Right atrium auricular region (tissue), 2 donors: ENCODE results near the gene FAM193B. TPM values are rescaled to one million over a fixed set of nuclear protein-coding genes. Genes with fewer than 3 reads are reported as not detected.

Source experiments
- DNase-seq: peaks from one replicate; pipeline ENCODE4 v3.0.0-alpha.2; 2019; ENCODE audit warnings: low spot score
- H3K27ac ChIP-seq, 2 donors: fragments of 200-600 bp; sonication (generic); 1 replicate in 1 of 2; 2 replicates in 1 of 2; pipeline ENCODE4 v1.5.1; 2016 to 2019
- H3K27me3 ChIP-seq, 2 donors: fragments of 200-600 bp; sonication (generic); one replicate each; pipeline versions ENCODE4 v1.5.1 to v1.6.0; 2017 to 2019
- H3K36me3 ChIP-seq: fragments of 200-600 bp; sonication (generic); one replicate; pipeline ENCODE4 v1.5.1; 2016
- H3K4me1 ChIP-seq, 2 donors: fragments of 200-600 bp; sonication (generic); one replicate each; pipeline versions ENCODE4 v1.5.1 to v1.6.0; 2017 to 2019
- H3K4me3 ChIP-seq, 2 donors: fragments of 200-600 bp; sonication (generic); 1 replicate in 1 of 2; 2 replicates in 1 of 2; pipeline ENCODE4 v1.5.1; 2017 to 2019; ENCODE audit warnings: mild to moderate bottlenecking in 1 of 2, moderate library complexity in 1 of 2
- H3K9me3 ChIP-seq, 2 donors: fragments of 200-600 bp; sonication (generic); one replicate each; pipeline ENCODE4 v1.5.1; 2019
- total RNA-seq, 2 donors: library from RNA; depleted of rRNA; stranded (reverse); fragments of >200 nt; gene quantifications; one replicate each; pipeline ENCODE4 v1.1.0, GENCODE V29; 2016
- TF ChIP-seq, protein P1 (sequence below), 2 donors: fragments of 200-600 bp; sonication (generic); IDR thresholded peaks; one replicate each; pipeline ENCODE4 v1.5.1; 2019; ENCODE audit warnings: antibody characterized with exemption in 2 of 2

Gene FAM193B
- total RNA-seq, 2 donors from 2014 or later = 9.8 to 20.7 TPM

DNA sequence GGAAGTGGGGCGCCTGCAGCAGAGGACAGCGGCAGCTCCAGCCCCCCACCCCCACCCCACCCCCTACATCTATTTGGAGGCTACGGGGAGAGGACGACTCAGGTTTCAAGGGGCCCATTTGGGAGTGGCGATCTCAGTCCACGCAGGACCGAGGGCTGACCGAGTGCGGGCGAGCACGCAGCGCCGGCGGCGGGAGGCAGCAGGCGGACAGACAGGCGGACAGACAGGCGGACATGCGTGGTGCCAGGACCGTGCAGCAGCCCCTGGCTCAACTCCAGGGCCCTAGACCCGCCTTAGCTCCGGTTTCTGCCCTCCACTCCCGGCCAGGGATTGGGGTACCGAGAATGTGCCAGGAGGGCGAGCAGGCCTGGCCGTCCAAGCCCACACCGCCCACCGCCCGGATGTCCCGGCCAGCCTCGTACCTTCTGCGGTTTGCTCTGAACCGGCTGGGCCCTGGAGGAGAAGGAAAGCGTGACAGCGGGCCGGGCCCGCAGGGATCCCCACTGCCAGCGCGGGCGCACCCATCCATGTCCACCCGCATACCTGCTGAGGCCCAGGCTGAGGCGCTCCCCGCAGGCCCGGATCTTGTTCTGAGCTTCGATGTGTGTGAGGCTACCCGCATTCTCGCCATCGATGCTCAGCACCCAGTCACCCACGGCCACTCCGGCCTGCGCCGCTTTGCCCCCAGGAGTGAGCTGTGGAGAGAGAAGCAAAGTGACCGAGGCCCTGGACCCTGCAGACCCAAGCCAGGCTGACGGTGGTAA, 62.2 kb downstream of the FAM193B start:
- Histone ChIP-seq H3K4me3 (no peak overlapping the region), H3K27ac (peak overlapping the region; percentile 95 to 97), H3K4me1 (peaks cover 0 to 60% of the 10 kb centered on the region in 2 donors), H3K27me3 (no peaks in the 10 kb centered on the region), H3K36me3 (peaks cover 67% of the 10 kb centered on the region), H3K9me3 (no peaks in the 10 kb centered on the region)
- TF ChIP-seq, protein P1, sequence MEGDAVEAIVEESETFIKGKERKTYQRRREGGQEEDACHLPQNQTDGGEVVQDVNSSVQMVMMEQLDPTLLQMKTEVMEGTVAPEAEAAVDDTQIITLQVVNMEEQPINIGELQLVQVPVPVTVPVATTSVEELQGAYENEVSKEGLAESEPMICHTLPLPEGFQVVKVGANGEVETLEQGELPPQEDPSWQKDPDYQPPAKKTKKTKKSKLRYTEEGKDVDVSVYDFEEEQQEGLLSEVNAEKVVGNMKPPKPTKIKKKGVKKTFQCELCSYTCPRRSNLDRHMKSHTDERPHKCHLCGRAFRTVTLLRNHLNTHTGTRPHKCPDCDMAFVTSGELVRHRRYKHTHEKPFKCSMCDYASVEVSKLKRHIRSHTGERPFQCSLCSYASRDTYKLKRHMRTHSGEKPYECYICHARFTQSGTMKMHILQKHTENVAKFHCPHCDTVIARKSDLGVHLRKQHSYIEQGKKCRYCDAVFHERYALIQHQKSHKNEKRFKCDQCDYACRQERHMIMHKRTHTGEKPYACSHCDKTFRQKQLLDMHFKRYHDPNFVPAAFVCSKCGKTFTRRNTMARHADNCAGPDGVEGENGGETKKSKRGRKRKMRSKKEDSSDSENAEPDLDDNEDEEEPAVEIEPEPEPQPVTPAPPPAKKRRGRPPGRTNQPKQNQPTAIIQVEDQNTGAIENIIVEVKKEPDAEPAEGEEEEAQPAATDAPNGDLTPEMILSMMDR (IDR thresholded peaks at IDR 0.05) = no peak
- DNase-seq = no peak

DNA sequence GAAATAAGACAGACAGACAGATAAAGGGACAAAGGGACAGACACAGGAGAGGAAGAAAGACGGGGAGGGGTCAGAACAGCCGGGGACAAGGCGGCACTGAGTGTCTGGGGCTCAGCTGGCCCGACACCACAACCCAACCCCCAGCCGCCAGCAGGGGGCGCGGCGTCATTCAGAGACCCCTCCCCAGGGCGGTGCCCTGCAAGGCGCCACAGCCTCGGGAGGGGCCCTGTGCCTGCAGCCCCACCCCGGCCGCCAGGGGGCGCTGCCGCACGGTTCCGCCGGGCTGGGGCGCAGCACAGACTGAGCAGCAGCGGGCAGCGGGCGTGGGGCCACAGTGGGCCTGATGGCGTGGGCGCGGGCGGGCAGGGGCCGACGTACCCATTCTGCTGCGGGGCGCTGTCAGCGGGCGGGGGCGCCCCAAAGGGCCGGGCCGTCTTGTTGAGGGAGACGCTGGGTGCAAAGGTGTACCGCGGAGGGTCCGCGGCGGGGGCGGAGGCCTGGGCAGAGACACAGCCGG, 62.9 kb downstream of the FAM193B start:
- Histone ChIP-seq H3K9me3 (no peaks in the 10 kb centered on the region), H3K4me3 (no peak overlapping the region), H3K27ac (peak overlapping the region; percentile 7 to 39), H3K27me3 (no peaks in the 10 kb centered on the region), H3K36me3 (peaks cover 69% of the 10 kb centered on the region), H3K4me1 (peaks cover 0 to 57% of the 10 kb centered on the region in 2 donors)
- DNase-seq = no peak
- TF ChIP-seq, protein P1 (IDR thresholded peaks at IDR 0.05) = peak; percentile 65 to 74

DNA sequence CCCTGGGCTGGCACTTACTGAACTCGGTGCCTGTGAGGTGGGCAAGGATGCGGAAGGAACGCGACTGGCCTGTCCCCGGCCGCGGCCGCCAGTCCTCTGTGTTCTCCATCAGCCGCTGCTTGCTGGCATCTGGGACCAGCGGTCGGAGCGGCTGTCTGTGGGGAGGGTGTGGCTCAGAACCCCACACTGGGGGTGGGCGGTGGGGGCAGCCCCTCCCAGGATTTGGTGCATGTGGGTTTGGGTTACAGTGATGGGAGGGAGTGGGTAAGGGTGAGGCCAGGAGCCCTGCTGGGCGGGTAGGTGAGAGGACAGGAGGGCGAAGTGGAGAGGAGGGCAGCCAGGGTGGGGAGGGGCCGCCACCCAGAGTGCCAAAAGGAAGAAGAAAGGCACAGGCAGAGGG, 63.4 kb downstream of the FAM193B start:
- Histone ChIP-seq H3K4me3 (no peak overlapping the region), H3K4me1 (peaks cover 0 to 52% of the 10 kb centered on the region in 2 donors), H3K9me3 (no peaks in the 10 kb centered on the region), H3K27me3 (no peaks in the 10 kb centered on the region), H3K27ac (peak overlapping the region in 1 of 2 donors; percentile 39), H3K36me3 (peaks cover 73% of the 10 kb centered on the region)
- no peak for DNase-seq
- TF ChIP-seq, protein P1 (IDR thresholded peaks at IDR 0.05) = no peak

DNA sequence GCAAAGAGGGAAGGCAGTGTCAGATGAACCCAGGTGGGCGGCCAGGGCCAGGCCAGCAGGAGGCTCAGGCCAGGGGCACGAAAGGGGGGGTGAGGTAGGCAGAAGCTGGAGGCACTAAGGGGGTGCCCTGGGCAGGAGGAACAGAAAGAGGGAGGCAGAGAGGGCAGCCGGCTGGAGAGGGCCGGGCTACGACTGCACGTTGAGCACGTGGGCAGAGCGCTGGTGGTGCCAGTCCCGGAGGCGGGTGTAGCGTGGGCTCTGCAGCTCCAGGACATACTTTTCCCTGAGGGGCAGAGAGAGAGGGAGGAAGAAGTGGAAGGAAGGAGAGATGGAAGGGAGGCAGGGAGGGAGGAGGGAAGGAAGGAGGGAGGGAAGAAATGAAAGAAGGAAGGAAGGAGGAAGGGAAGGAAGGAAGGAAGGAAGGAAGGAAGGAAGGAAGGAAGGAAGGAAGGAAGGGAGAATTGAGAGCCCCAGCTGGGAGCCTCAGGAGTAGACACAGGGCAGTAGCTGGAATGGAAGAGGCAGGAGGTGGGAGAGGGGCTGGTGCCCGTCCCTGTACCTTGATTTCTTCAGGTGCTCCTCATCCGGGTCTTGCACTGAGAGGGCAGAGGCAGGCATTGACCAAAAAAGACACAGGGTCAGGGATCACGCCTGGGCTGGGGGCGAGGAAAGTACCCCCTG, 63.9 kb downstream of the FAM193B start:
- Histone ChIP-seq H3K27me3 (no peaks in the 10 kb centered on the region), H3K36me3 (peaks cover 79% of the 10 kb centered on the region), H3K9me3 (no peaks in the 10 kb centered on the region), H3K4me1 (peaks cover 0 to 47% of the 10 kb centered on the region in 2 donors), H3K27ac (peak overlapping the region in 1 of 2 donors; percentile 39), H3K4me3 (no peak overlapping the region)
- DNase-seq = no peak
- TF ChIP-seq, protein P1 (IDR thresholded peaks at IDR 0.05) = no peak

- Histone ChIP-seq H3K36me3 (peaks cover 83% of the 10 kb centered on the region), H3K9me3 (no peaks in the 10 kb centered on the region), H3K27me3 (no peaks in the 10 kb centered on the region), H3K4me3 (no peak overlapping the region), H3K27ac (no peak overlapping the region), H3K4me1 (peaks cover 0 to 34% of the 10 kb centered on the region in 2 donors)
- DNase-seq = no peak
- TF ChIP-seq, protein P1 (IDR thresholded peaks at IDR 0.05) = no peak
Measured at GRCh38 chr5:177489119-177489716, 65.1 kb downstream of the FAM193B start.
